Right cardiac atrium (tissue), 5 donors: Measurements from ENCODE around the gene CAPN15. TPM values are rescaled to one million over a fixed set of nuclear protein-coding genes. Genes with fewer than 3 reads are reported as not detected.

ENCODE experiments used
- ATAC-seq, 2 donors: fragments of 200-7000 bp; cut with Tn5 transposase; one replicate each; pipeline versions ENCODE4 v1.8.0 to v1.9.1; 2020; ENCODE audit warnings: moderate library complexity in 2 of 2, mild to moderate bottlenecking in 1 of 2
- DNase-seq, 3 donors: peaks; one replicate each; pipeline ENCODE4 v3.0.0-alpha.2; 2020
- H3K27ac ChIP-seq: one replicate; pipeline ENCODE4 v1.5.1; 2013; ENCODE audit warnings: mild to moderate bottlenecking, low read length, control low read depth, moderate library complexity
- H3K27me3 ChIP-seq: one replicate; pipeline ENCODE4 v1.6.1; 2013; ENCODE audit not compliant: control insufficient read depth, insufficient read depth
- H3K4me1 ChIP-seq: one replicate; pipeline ENCODE4 v1.6.1; 2013; ENCODE audit warnings: low read length; ENCODE audit not compliant: control insufficient read depth, insufficient read depth
- H3K4me3 ChIP-seq: one replicate; pipeline ENCODE4 v1.5.1; 2013; ENCODE audit warnings: low read length, control low read depth
- H3K9me3 ChIP-seq: one replicate; pipeline ENCODE4 v1.6.1; 2013; ENCODE audit warnings: low read length; ENCODE audit not compliant: control insufficient read depth
- WGBS: extraction: QIAGEN DNeasy Blood & Tissue Kit; methylation state at CpG from one replicate; pipeline ENCODE4 v1.1.7; 2013; 5-methylcytosine and 5-hydroxymethylcytosine counted together
- intact Hi-C, 4 donors: fragments of 100-400 bp; cut with DNase I; formaldehyde crosslinking; loops; one replicate each; pipeline versions ENCODE4 v1.11.0 to v1.14.0; 2022 to 2023
- polyA plus RNA-seq: library from polyadenylated mRNA; stranded (reverse); fragments of 200-250 nt; gene quantifications from one replicate; pipeline ENCODE4 v1.2.3, GENCODE V29; 2013
- total RNA-seq, 4 donors: library from RNA; stranded (reverse); fragmentation: NEBNext Ultra II Directional; extraction: Animal tissue kit (Norgen Biotek cat#: 25700); gene quantifications; one replicate each; pipeline ENCODE4 v1.2.1, GENCODE V29; 2021
- donor health status: healthy with polysubstance abuse.
- donor health status: DM: no; HTN: yes; CAD: no.
- donor health status: DM: no; HTN: no; CAD: no.
- donor health status: DM: no; HTN: yes; CAD: no; lungs with severe emphysema.
- donor health status: DM: yes; HTN: yes; CAD: no.

CAPN15 gene
- total and polyA plus RNA-seq, 5 donors = 15.4 to 22.1 (median 18.2) TPM

DNA sequence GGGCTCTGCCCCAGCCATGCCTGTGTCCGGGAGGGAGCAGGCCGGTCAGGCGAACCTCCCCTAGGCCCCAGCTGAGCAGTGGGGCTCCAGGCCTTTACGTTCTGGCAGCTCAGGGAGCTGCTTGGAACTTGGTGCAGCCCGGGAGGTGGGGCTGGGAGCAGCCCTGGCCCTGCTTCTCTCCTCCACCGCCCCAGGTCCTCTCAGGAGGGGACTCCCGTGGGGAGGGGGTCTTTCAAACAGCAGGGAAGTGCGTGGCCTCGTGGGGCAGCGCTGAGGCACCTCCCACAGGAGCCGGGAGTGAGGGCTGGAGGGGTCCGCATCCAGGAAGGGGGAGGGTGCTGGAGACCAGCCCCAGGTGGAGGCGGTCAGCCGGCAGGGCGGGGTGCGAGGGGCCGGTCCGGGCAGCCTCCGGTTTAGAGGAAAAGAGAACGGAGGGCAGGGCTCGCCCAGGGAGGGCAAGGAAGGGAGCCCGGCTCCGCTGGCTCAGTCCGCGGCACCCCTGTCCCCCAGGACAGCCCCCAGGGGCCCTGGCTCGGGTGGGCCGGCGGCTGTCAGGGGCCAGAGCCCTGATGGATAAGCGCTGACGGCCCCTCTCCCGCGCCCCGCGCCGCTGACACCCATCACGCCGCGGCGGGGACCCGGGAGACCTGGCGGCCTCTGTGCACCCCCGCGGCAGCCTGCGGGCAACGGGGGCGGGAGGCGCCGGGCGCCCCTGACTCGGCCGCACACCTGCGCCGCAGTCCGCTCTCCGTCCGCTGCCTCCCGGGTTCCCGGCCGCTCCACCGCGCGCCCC, 32.1 kb downstream of the CAPN15 start:
- intact Hi-C loops = no loop called here
- no peaks in the 10 kb centered on the region for H3K27me3 ChIP-seq
- no peaks in the 10 kb centered on the region for H3K4me1 ChIP-seq
- no peak overlapping the region for H3K4me3 ChIP-seq
- no peak for DNase-seq
- H3K9me3 ChIP-seq = no peaks in the 10 kb centered on the region
- H3K27ac ChIP-seq = no peak overlapping the region
- 8% methylated on average over 62 of the region's 62 CpGs for WGBS
- ATAC-seq = no peak

DNA sequence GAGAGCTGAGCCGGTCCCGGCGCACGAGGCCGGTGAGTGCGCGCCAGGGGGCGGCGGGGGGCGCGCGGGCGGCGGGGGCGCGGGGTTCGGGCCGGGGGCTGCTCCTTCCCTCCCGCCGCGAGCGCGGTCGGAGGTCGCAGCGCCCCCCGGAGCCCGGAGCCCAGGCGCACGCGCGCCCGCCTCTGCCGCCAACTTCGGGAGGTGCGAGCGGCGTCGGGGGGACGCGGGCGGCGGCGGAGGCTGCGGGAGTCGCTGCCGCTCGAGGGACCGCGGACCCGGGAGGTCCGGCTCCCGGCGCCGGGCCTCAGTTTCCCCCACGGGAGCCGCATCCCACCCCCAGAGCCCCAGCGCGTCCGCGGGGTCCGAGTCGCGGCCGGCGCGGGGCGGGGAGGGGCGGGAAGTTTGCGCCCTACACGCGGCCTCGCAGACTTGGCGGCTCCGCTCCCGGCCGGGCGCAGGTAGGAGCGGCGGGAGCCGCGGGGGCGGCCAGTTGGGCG, 32.7 kb downstream of the CAPN15 start, which contains the start of gene PRR35:
PRR35 (plus strand) TSS at position 191 of the 497 bp plus-strand sequence. CDS start 2,901 bp downstream, outside the sequence.
- no peak for ATAC-seq
- intact Hi-C loops = no loop called here
- WGBS = 2% methylated on average over 79 of the region's 84 CpGs
- no peaks in the 10 kb centered on the region for H3K4me1 ChIP-seq
- no peaks in the 10 kb centered on the region for H3K9me3 ChIP-seq
- no peaks in the 10 kb centered on the region for H3K27me3 ChIP-seq
- no peak for DNase-seq
- H3K4me3 ChIP-seq = no peak within 1 kb of the TSS
- no peak within 1 kb of the TSS for H3K27ac ChIP-seq

DNA sequence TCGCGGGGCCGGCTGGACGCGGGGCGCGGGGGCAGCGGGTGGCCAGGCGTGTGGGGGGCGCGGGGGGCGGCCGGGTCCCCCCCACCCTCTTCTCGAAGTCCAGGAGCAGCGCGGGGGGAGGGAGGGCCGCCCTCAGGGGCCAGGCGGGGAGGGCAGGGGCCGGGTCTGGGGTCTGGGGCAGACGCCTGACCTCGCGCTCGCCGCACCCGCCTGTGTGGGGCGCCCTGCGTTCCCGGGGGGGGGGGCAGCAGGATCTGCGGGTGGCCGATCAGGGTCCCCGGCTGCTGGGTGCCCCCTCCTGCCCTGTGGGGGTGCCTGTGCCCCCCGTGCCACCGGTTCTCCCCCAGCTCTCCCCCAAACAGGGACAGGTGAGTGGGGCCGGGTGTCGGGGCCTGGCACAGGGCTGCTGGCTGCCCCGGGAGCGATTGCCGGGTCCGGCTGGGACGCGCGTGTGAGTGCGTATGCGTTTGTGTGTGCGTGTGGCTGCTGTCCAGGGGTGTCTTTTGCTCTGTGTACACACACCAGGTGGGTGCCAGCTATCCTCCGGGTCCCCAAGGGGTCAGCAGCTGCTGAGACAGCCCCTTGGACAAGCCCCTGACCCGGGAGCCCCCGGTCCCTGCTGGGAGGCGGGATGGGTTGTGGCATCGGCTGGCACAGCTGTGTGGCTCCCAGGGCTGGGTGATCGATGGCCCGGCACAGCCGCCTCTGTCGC, 33.3 kb downstream of the CAPN15 start:
- H3K9me3 ChIP-seq = no peaks in the 10 kb centered on the region
- DNase-seq (no peak), ATAC-seq (no peak)
- H3K4me1 ChIP-seq = no peaks in the 10 kb centered on the region
- no peak overlapping the region for H3K27ac ChIP-seq
- H3K4me3 ChIP-seq = no peak overlapping the region
- 23% methylated on average over 52 of the region's 54 CpGs for whole genome bisulfite sequencing
- intact Hi-C loops = no loop called here
- no peaks in the 10 kb centered on the region for H3K27me3 ChIP-seq

DNA sequence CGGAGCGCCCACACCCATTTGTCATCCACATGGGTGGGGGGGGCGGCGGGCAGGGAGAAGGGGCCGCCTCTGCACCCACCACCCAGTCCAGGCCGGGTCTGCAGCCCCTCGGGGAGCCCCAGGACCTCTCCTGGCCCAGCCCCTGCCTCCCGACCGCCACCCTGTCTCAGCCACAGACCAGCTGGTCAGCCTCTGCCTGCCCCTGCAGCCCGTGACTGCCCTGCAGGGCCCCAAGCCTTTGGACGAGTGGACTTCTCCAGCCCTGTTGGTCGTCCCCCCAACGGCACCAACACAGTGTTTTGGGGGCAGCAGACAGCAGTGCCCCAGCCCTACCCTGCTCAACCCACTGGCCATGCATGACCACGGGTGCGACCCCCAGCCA, 33.9 kb downstream of the CAPN15 start:
- Histone ChIP-seq H3K4me1 (no peaks in the 10 kb centered on the region), H3K4me3 (no peak overlapping the region), H3K9me3 (no peaks in the 10 kb centered on the region), H3K27me3 (no peaks in the 10 kb centered on the region), H3K27ac (no peak overlapping the region)
- WGBS = 74% methylated on average over 15 of the region's 15 CpGs
- no peak for DNase-seq
- ATAC-seq = no peak
- intact Hi-C loops = no loop called here

DNA sequence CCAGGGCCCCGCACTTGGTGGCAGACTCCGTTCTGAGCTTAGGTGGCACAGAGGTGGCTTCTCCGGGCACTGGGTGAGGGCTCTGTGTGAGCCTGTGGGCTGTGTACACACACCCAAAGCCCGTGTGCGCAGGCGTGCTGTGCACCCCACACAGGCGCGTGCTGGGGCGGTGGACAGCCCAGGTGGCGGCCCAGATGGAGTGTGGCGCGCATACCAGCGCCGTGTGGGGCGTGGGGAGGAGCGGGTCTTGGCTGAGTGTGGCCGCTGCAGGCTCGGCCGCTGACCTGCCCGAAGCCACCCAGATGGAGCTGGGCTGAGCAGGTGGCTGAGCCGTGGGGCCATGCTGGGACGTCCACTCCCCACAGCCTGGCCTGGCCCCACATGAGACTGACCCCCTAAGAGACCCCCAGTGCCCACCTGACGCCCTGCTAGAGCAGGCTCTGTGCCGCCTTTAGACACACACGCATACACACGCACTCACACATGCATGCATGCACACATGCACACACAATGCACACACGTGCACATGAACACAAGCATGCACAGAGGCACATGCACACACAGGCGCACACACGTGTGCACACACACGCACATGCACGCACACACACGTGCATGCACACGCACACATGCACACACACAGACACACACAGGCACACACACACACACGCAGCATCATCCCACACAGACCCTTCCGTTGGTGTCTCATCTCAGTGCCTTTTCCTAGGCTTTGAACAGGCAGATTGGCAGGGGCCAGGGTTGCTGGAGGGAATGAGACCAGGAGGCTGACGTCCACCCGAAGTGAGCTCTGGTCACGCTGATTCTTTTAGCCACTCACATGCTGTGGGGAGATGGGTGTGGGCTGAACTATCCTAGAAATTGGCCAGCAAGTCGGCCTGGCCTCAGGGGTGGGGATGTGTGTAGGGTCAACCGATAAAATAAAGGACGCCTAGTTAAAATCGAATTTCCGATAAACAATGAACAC, 34.7 kb downstream of the CAPN15 start:
- DNase-seq (no peak), ATAC-seq (no peak)
- H3K4me3 ChIP-seq = no peak overlapping the region
- no peaks in the 10 kb centered on the region for H3K9me3 ChIP-seq
- intact Hi-C loops = no loop called here
- WGBS = 85% methylated on average over 43 of the region's 43 CpGs
- H3K27ac ChIP-seq = no peak overlapping the region
- H3K27me3 ChIP-seq = no peaks in the 10 kb centered on the region
- H3K4me1 ChIP-seq = no peaks in the 10 kb centered on the region

DNA sequence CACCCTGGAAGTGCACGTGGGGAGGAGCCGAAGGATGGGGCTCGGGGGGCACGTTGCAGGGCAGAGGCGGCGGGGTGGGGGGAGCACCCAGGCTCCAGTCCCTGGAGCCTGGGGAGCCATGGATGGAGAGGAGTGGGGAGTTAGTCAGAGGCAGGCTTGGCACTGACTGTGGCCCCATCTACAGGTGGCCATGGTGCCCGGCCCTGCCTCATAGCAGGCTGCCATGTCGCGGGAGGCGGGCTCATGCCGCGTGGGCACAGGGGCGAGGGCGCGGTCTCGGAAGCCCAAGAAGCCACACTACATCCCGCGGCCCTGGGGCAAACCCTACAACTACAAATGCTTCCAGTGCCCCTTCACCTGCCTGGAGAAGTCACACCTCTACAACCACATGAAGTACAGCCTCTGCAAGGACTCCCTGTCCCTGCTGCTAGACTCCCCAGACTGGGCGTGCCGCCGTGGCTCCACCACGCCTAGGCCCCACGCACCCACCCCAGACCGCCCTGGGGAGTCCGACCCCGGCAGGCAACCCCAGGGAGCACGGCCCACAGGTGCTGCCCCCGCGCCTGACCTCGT, 35.6 kb downstream of the CAPN15 start:
- DNase-seq (no peak), ATAC-seq (no peak)
- WGBS = 89% methylated on average over 30 of the region's 30 CpGs
- H3K27me3 ChIP-seq = no peaks in the 10 kb centered on the region
- H3K4me1 ChIP-seq = no peaks in the 10 kb centered on the region
- no peaks in the 10 kb centered on the region for H3K9me3 ChIP-seq
- H3K4me3 ChIP-seq = no peak overlapping the region
- intact Hi-C loops = no loop called here
- H3K27ac ChIP-seq = no peak overlapping the region

DNA sequence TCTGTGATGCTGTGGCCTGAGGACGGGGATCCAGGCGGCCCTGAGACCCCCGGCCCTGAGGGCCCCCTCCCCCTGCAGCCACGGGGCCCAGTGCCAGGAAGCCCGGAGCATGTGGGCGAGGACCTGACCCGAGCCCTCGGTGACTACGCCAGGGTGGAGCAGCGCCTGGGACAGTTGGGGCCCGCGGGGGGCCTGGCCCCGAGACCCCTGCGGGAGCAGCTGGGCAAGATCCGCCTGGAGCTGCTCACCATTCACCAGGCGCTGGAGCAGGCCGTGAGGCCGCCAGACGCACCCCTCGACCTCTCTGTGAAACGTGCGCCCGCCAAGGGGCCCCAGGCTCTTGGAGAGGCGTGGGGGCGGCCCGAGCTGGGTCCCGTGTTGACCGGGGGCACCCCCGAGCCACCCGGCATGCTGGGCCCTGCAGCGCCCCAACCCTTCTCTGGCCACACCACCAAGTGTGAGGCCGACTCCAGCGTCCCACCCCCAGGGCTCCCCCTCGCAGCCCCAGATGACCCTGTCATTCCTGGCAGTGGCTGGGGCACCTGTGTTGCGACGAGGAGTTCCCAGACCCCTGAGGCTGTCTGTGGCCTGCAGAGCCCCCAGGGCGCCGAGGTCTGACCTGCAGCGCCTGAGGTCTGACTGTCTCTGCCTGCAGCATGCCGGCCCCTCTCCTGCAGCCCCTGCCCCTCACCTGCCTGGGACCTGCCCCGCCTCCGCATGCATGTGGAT, 37.3 kb downstream of the CAPN15 start:
- Histone ChIP-seq H3K4me1 (no peaks in the 10 kb centered on the region), H3K9me3 (no peaks in the 10 kb centered on the region), H3K4me3 (no peak overlapping the region), H3K27me3 (no peaks in the 10 kb centered on the region), H3K27ac (no peak overlapping the region)
- no peak for ATAC-seq
- intact Hi-C loops = no loop called here
- WGBS = 88% methylated on average over 42 of the region's 42 CpGs
- no peak for DNase-seq

DNA sequence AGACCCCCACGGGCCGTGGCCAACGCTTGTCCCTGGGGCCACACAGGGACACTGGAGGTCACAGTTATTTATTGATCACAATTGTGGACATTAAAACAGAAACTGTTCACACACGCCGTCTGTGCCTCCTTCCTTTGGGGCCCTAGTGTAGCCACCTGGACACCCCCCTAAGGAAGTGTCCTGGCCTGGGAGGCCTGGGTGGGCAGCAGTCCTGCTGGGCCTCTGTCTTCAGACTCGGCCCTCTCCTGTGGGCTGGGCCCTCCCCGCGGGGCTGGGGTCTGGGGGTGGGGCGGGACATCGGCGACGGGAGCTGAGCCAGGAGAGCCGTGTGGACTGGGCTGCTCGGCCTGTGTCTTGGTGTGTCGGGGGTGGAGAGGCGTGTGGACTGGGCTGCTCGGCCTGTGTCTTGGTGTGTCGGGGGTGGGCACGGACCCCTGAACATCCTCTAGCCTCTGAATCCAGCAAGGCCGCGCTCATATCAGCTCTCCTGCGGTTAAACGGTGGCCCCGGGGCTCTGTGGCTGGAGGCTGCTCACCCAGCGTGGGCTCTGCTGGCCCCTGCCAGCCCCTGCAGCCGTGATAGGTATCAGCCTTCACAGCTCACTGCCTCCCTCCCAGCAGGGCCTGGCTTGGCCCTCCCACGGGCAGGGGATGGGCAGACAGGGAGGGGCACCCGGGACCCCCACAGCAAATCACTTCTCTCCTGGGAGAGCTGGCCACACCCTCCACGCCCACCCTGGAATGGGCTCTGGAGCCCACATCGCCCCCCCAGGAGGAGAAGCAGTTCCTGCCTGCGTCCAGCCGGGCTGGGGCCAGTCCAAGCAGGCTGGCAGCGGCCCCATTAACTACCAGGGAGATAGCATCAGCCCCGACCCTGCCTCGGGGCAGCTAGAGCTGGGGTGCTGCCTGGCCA, 38.2 kb downstream of the CAPN15 start:
- Histone ChIP-seq H3K4me1 (no peaks in the 10 kb centered on the region), H3K9me3 (no peaks in the 10 kb centered on the region), H3K27me3 (no peaks in the 10 kb centered on the region), H3K27ac (no peak overlapping the region), H3K4me3 (no peak overlapping the region)
- ATAC-seq (no peak), DNase-seq (peak in 1 of 3 donors; percentile 73)
- intact Hi-C loops = no loop called here
- 43% methylated on average over 35 of the region's 35 CpGs for WGBS

DNA sequence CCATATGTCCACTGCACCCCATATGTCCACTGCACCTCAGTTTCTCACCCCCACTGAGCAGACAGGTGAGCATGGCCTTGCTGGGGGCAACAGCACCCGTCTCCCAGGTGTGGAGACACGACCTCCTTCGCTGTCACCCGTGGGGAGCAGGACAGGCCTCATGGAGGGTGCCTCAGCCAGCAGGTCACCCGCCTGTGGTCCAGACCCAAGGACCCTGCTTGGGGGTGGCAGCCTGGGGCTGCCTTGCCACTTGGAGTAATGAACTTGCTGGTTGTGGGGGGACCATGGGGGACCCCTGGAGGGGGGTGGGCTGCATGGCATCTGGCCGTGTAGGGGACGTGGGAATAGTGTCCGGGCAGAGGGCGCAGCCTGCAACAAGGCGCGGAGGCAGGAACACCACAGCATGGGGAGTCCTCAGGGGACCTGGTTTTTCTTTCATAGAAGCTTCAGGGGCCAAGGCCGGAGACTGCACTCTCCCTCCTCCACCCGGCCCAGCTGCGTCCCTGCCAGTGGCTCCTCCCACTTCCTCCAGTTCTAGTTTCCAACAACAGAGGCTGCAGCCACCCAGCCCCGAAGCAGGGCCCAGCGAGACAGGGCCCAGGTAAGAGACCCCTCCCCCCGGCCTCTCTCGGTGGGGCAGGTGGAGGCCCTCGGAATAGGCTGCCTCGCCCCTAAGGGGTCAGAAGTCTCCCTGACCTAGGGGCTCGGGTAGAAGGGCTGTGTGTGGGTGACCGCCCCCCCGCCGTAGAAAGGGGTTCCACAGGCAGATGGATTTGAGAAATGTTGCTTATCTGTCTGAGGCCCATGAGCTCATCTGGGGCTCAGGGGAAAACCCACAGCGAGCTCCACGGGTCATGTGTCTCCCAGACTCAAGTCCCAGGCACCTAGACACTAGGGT, 39.2 kb downstream of the CAPN15 start, which contains the start of gene NHLRC4:
NHLRC4 (plus strand) TSS at position 531 of the 898 bp plus-strand sequence. CDS start 1,043 bp downstream, outside the sequence.
- no peaks in the 10 kb centered on the region for H3K27me3 ChIP-seq
- H3K4me3 ChIP-seq = peak within 1 kb of the TSS; percentile 14
- 27% methylated on average over 26 of the region's 26 CpGs for WGBS
- DNase-seq = peak; percentile 80 to 92 (median 91)
- peak; percentile 62 to 63 for ATAC-seq
- no peaks in the 10 kb centered on the region for H3K4me1 ChIP-seq
- H3K9me3 ChIP-seq = no peaks in the 10 kb centered on the region
- no peak within 1 kb of the TSS for H3K27ac ChIP-seq
- intact Hi-C loops = no loop called here
